ENCODE results near the gene WDR27. TPM values are rescaled to one million over a fixed set of nuclear protein-coding genes. Genes with fewer than 3 reads are reported as not detected.

WDR27 gene
- total and polyA plus RNA-seq, 4 donors, result 6.9 to 68.1 (median 31.4) TPM

GRCh38 chr6:169635345-169635744 lies 66.5 kb downstream of the WDR27 start:
- no peak for TF ChIP-seq CTCF (IDR thresholded peaks at IDR 0.05; ENCODE audit: control extremely low read depth, extremely low read depth)
- 96 to 97% methylated on average over 12 of the region's 12 CpGs for WGBS, 2 donors
- Histone ChIP-seq H3K27ac (ENCODE audit: low read depth in 1 of 2, low read length in 1 of 2) (no peak overlapping the region), H3K9me3 (ENCODE audit: control insufficient read depth in 4 of 4, insufficient read depth in 3 of 4, low read length in 3 of 4) (peaks cover 0 to 1% (median 0%) of the 10 kb centered on the region in 4 donors), H3K4me1 (ENCODE audit: control insufficient read depth in 5 of 5, insufficient read depth in 5 of 5, low read length in 5 of 5) (no peaks in the 10 kb centered on the region), H3K27me3 (ENCODE audit: control insufficient read depth in 3 of 3, insufficient read depth in 3 of 3, low read length in 2 of 3) (no peaks in the 10 kb centered on the region), H3K36me3 (ENCODE audit: control insufficient read depth in 4 of 4, insufficient read depth in 4 of 4, low read length in 4 of 4) (peaks cover 2 to 16% (median 13%) of the 10 kb centered on the region in 4 donors), H3K9ac (ENCODE audit: insufficient read depth in 1 of 2, low read length in 2 of 2) (no peak overlapping the region), H3K4me3 (no peak overlapping the region)
- ATAC-seq (ENCODE audit: insufficient read depth, low FRiP score) (no peak), DNase-seq (no peak)

GRCh38 chr6:169632841-169633240 lies 69.0 kb downstream of the WDR27 start:
- Histone ChIP-seq H3K4me1 (ENCODE audit: control insufficient read depth in 5 of 5, insufficient read depth in 5 of 5, low read length in 5 of 5) (no peaks in the 10 kb centered on the region), H3K4me3 (no peak overlapping the region), H3K27ac (ENCODE audit: low read depth in 1 of 2, low read length in 1 of 2) (no peak overlapping the region), H3K9me3 (ENCODE audit: control insufficient read depth in 4 of 4, insufficient read depth in 3 of 4, low read length in 3 of 4) (peaks cover 0 to 1% (median 0%) of the 10 kb centered on the region in 4 donors), H3K27me3 (ENCODE audit: control insufficient read depth in 3 of 3, insufficient read depth in 3 of 3, low read length in 2 of 3) (no peaks in the 10 kb centered on the region), H3K9ac (ENCODE audit: insufficient read depth in 1 of 2, low read length in 2 of 2) (no peak overlapping the region), H3K36me3 (ENCODE audit: control insufficient read depth in 4 of 4, insufficient read depth in 4 of 4, low read length in 4 of 4) (peaks cover 2 to 14% (median 13%) of the 10 kb centered on the region in 4 donors)
- ATAC-seq (ENCODE audit: insufficient read depth, low FRiP score) (no peak), DNase-seq (no peak)
- no peak for TF ChIP-seq CTCF (IDR thresholded peaks at IDR 0.05; ENCODE audit: control extremely low read depth, extremely low read depth)
- WGBS, 2 donors, result 97% methylated on average over 11 of the region's 11 CpGs

DNA sequence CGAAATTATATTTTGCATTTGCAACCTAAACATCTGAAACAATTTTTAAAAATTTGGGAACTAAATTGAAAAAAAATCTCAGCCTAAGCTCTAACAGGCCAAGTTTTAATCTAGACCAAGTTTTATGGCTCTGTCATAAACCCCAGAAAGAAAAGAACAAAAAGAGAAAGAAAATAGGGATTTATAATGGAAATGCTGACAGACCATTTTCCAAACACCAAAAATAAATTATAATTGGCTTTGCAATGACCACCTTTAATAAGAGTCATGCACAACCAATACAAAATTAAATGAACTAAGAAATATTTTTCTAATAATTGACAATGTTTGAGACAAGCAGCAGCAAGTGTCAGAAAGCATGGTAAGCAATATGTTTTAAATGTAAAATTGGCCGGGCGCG lies 72.6 kb downstream of the WDR27 start:
- Histone ChIP-seq H3K36me3 (ENCODE audit: control insufficient read depth in 4 of 4, insufficient read depth in 4 of 4, low read length in 4 of 4) (peaks cover 2 to 19% (median 6%) of the 10 kb centered on the region in 4 donors), H3K27ac (ENCODE audit: low read depth in 1 of 2, low read length in 1 of 2) (no peak overlapping the region), H3K9me3 (ENCODE audit: control insufficient read depth in 4 of 4, insufficient read depth in 3 of 4, low read length in 3 of 4) (no peaks in the 10 kb centered on the region), H3K27me3 (ENCODE audit: control insufficient read depth in 3 of 3, insufficient read depth in 3 of 3, low read length in 2 of 3) (no peaks in the 10 kb centered on the region), H3K4me1 (ENCODE audit: control insufficient read depth in 5 of 5, insufficient read depth in 5 of 5, low read length in 5 of 5) (no peaks in the 10 kb centered on the region), H3K9ac (ENCODE audit: insufficient read depth in 1 of 2, low read length in 2 of 2) (no peak overlapping the region), H3K4me3 (no peak overlapping the region)
- no peak for DNase-seq
- ATAC-seq (ENCODE audit: insufficient read depth, low FRiP score), result no peak
- 76 to 89% methylated on average over 4 of the region's 4 CpGs for WGBS, 2 donors
- TF ChIP-seq CTCF (IDR thresholded peaks at IDR 0.05; ENCODE audit: control extremely low read depth, extremely low read depth), result no peak
